ENCODE data around the gene MYEOV. TPM values are rescaled to one million over a fixed set of nuclear protein-coding genes. Genes with fewer than 3 reads are reported as not detected.

The MYEOV gene
- total RNA-seq, 1 experiment from 2014 or later = 0.22 TPM

GRCh38 chr11:69306821-69307220, 12.9 kb downstream of the MYEOV start:
- Histone ChIP-seq H3K4ac (ENCODE audit: low read depth, low read length) (no peak overlapping the region), H3T11ph (ENCODE audit: low read length) (no peak overlapping the region), H4K5ac (ENCODE audit: insufficient read length, low read depth, low read length) (no peak overlapping the region), H3K23me2 (ENCODE audit: insufficient read length, low read depth, low read length, poor library complexity, severe bottlenecking) (no peaks in the 10 kb centered on the region), H2BK5ac (ENCODE audit: insufficient read length, low read length) (no peak overlapping the region), H2BK120ac (ENCODE audit: low read depth, low read length, poor library complexity, severe bottlenecking) (no peak overlapping the region), H3K9ac (ENCODE audit: extremely low read depth, insufficient read length, low read length) (no peak overlapping the region), H3K14ac (ENCODE audit: insufficient read depth, low read length) (no peak overlapping the region), H2BK15ac (ENCODE audit: low read depth, low read length) (no peak overlapping the region), H3K18ac (ENCODE audit: insufficient read length, low read depth, low read length) (no peak overlapping the region), H4K8ac (replicated peaks; ENCODE audit: insufficient read length, low read depth, low read length) (no peak overlapping the region), H3K23ac (ENCODE audit: insufficient read length, low read depth, low read length) (no peak overlapping the region), H4K91ac (ENCODE audit: insufficient read length, low read depth, low read length) (no peak overlapping the region), H3K56ac (ENCODE audit: insufficient read length, low read depth, low read length) (no peak overlapping the region), H2AK5ac (ENCODE audit: insufficient read length, low read length) (no peak overlapping the region), H3K79me1 (ENCODE audit: insufficient read depth, low read depth, low read length, poor library complexity, severe bottlenecking) (no peaks in the 10 kb centered on the region), H4K20me1 (ENCODE audit: control insufficient read depth, insufficient read depth, insufficient read length) (no peaks in the 10 kb centered on the region), H3K27me3 (ENCODE audit: insufficient read depth, low read length) (no peaks in the 10 kb centered on the region), H2BK12ac (ENCODE audit: insufficient read length, low read depth, low read length) (no peak overlapping the region), H3K4me1 (ENCODE audit: insufficient read depth, low read length) (no peaks in the 10 kb centered on the region), H3K4me2 (ENCODE audit: insufficient read depth, insufficient read length, low read length) (no peak overlapping the region), H2AFZ (ENCODE audit: low read length) (no peak overlapping the region), H2BK20ac (ENCODE audit: low read depth, low read length, poor library complexity, severe bottlenecking) (no peak overlapping the region), H3K27ac (ENCODE audit: insufficient read length, low read depth, low read length) (no peak overlapping the region), H3K79me2 (ENCODE audit: insufficient read depth, low read length) (no peaks in the 10 kb centered on the region), H3K9me3 (ENCODE audit: control insufficient read depth, low read depth, low read length) (no peaks in the 10 kb centered on the region)
- peaks cover 3 to 12% of the 10 kb centered on the region in 2 experiments for H3K4me1 Mint-ChIP-seq
- no peak for TF ChIP-seq CTCF (conservative IDR thresholded peaks at IDR 0.05)
- H3K27ac Mint-ChIP-seq = no peak overlapping the region; a peak in 1 of 7 replicates
- H3K27me3 Mint-ChIP-seq (ENCODE audit: low read depth) = peaks cover 8% of the 10 kb centered on the region
- no peaks in the 10 kb centered on the region for H3K9me3 Mint-ChIP-seq
- WGBS (ENCODE audit: extremely low coverage, insufficient read length, low lambda C conversion rate) = no CpG with 5 or more reads among the region's 5 CpGs
- no peak overlapping the region for H3K4me3 Mint-ChIP-seq
- no peak for DNase-seq
- no peaks in the 10 kb centered on the region for H3K36me3 Mint-ChIP-seq (ENCODE audit: insufficient read depth in 1 of 3, low read depth in 3 of 3)

All from H9 (cell line).